Adipocyte (in vitro differentiated cells): Measurements from ENCODE around the gene SRGAP3.
A peak's percentile ranks its signal among the peaks of the same experiment; 100 is the strongest.

Experiments used
- DNase-seq: peaks from one replicate; pipeline ENCODE4 v3.0.0-alpha.2; 2015; ENCODE audit warnings: low read depth
- H3K27me3 ChIP-seq: replicated peaks from 2 replicates; pipeline ENCODE4 v1.7.0; 2013; ENCODE audit warnings: mild to moderate bottlenecking, low read length, moderate library complexity; ENCODE audit not compliant: control insufficient read depth, insufficient read depth
- H3K36me3 ChIP-seq: 2 replicates; pipeline ENCODE4 v1.7.0; 2013; ENCODE audit warnings: low read length, mild to moderate bottlenecking, moderate library complexity; ENCODE audit not compliant: control insufficient read depth, insufficient read depth, severe bottlenecking
- H3K4me1 ChIP-seq: 2 replicates; pipeline ENCODE4 v1.7.0; 2013; ENCODE audit warnings: mild to moderate bottlenecking, low read length, moderate library complexity; ENCODE audit not compliant: control insufficient read depth, insufficient read depth
- H3K4me3 ChIP-seq: 2 replicates; pipeline ENCODE4 v1.7.0; 2013; ENCODE audit warnings: mild to moderate bottlenecking, low read length, moderate library complexity
- H3K9ac ChIP-seq: 2 replicates; pipeline ENCODE4 v1.7.0; 2013; ENCODE audit warnings: mild to moderate bottlenecking, low read length, moderate library complexity
- H3K9me3 ChIP-seq: 2 replicates; pipeline ENCODE4 v1.7.0; 2013; ENCODE audit warnings: mild to moderate bottlenecking, low read length, moderate library complexity; ENCODE audit not compliant: control insufficient read depth

The SRGAP3 gene

DNA sequence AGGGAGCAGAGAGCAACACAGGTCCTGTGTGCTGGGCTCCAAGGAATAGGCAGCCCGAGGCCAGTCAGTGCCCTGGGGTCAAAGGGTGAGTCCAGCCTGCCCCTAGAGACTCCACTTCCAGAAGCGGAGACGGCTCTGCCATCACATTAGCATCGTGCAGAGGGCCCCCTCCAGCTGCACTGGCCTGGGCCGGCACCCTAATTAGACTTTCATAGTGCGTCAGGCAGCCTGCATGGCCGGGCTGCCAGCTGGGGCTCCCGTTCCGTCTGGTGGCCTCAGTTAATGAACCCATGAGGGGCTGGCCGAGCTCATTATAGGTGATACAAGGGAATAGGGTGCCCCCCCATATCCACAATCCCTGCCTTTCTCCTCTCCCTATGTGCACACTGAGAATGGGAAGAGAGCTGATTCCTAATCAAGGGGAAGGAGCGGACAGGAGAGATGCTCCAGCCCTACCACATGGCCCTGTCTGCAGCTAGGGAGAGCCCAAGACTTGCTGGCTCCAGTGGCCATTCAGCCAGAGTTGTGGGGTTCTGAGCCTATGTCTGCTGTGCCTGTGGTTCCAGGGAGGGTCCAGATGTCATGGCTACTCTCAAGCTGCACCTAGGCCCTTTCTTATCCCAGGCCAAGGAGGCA is 128.0 kb downstream of the SRGAP3 start:
- H3K4me3 ChIP-seq: no peak overlapping the region
- H3K9me3 ChIP-seq: peaks cover 3% of the 10 kb centered on the region
- no peaks in the 10 kb centered on the region for H3K4me1 ChIP-seq
- no peak overlapping the region for H3K9ac ChIP-seq
- no peak for DNase-seq
- H3K36me3 ChIP-seq: no peaks in the 10 kb centered on the region
- no peaks in the 10 kb centered on the region for H3K27me3 ChIP-seq

DNA sequence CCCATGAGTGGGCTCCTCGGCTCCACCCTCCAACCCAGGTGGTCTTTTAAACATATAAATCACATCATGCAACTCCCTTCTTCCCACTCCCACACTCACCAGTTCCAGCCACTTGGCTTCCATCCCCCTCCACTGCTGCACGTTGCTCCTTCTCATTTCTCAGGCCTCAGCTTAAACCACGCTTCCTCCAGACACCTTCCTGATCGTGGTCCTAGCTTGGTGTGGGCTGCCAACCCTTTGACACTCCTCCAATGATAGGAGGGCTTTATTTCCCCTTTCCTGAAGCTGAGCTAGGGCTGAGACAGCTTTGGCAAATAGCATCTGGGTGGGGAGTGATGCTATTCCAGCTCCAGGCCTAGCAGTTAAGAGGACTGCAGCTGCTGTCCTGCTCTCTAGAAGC is 130.1 kb downstream of the SRGAP3 start:
- no peaks in the 10 kb centered on the region for H3K27me3 ChIP-seq
- H3K4me3 ChIP-seq: no peak overlapping the region
- H3K36me3 ChIP-seq: no peaks in the 10 kb centered on the region
- H3K9me3 ChIP-seq: peaks cover 3% of the 10 kb centered on the region
- no peak for DNase-seq
- H3K9ac ChIP-seq: no peak overlapping the region
- no peaks in the 10 kb centered on the region for H3K4me1 ChIP-seq

DNA sequence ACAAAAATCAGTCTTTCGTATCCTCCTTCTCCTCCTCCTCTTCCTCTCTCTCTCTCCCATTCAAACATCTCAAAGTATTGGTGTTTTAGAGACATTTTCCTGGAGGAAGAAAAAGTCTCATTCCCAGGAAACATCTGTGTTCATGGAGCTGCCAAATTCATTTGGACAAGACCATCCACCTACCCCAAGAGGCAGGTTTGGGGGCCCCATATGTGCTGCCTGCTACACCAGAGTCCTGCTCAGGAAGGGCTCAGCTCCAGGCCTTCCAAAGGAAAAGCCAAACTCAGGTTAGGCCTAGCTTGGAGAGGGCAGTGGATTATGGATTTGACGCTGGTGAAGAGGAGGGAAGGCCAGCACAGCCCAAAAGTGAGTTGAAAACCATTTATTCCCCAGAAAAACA is 131.2 kb downstream of the SRGAP3 start:
- Histone ChIP-seq H3K4me1 (no peaks in the 10 kb centered on the region), H3K36me3 (no peaks in the 10 kb centered on the region), H3K9ac (no peak overlapping the region), H3K27me3 (no peaks in the 10 kb centered on the region), H3K9me3 (peaks cover 3% of the 10 kb centered on the region), H3K4me3 (no peak overlapping the region)
- no peak for DNase-seq

DNA sequence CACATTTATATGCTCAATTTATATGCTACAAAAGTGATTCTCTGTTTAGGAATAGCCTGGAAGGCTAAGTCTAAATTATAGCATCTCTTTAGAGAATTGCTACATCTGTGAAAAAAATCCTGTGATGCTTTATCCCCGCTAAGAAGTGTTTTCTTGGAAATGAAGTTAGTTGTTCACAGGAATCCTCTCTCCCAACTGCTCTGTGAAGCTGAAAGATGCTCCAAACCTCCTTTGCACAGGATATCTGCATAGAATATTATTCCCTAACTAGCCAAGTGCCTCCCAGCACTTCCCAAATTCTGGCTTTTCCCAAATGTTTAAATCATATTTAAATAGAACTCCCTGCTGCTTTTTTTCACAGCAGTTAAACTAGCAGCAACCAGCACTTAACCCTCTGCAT is 132.2 kb downstream of the SRGAP3 start:
- peaks cover 2% of the 10 kb centered on the region for H3K4me1 ChIP-seq
- no peaks in the 10 kb centered on the region for H3K36me3 ChIP-seq
- no peaks in the 10 kb centered on the region for H3K27me3 ChIP-seq
- no peak overlapping the region for H3K9ac ChIP-seq
- no peak for DNase-seq
- H3K9me3 ChIP-seq: peaks cover 3% of the 10 kb centered on the region
- H3K4me3 ChIP-seq: no peak overlapping the region

DNA sequence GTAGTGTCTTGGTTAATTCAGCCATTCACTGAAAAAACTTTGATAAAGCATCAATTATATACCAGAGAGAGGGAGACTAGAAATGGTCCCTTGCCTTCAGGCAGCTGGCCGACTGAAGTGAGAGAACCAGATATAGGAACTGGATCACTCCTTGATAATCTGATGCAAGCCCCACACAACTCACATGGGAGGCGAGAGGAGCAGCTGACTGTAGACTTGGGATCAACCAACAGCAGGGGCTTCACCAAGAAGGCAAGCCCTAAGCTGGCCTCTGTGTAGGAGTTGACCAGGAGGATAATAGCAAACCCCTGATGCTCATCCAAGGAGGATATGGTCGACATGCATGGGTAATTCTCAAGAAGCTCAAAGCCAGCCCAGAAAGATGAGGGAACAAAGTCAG is 133.1 kb downstream of the SRGAP3 start:
- no peak for DNase-seq
- no peak overlapping the region for H3K9ac ChIP-seq
- no peaks in the 10 kb centered on the region for H3K36me3 ChIP-seq
- peaks cover 3% of the 10 kb centered on the region for H3K9me3 ChIP-seq
- H3K4me1 ChIP-seq: peaks cover 11% of the 10 kb centered on the region
- H3K27me3 ChIP-seq: no peaks in the 10 kb centered on the region
- H3K4me3 ChIP-seq: no peak overlapping the region

DNA sequence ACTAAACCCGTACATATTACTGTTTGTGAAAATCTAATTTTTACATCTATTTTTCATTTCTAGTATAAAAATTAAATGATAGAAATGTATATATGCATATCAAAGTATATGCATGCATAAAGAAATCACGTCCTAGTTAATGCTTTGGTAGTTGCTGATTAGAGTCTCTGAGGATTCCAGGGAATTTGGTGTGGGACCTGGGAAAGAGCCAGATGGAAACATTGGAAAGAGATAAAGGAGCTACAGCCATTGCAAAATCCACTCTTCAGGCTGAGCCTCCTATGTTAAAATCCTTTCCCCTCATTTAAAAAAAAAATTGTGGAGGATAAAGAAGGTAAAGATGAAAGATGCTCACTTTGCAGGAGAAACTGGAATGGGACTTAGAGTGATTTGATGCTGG is 134.1 kb downstream of the SRGAP3 start:
- H3K9me3 ChIP-seq: peaks cover 3% of the 10 kb centered on the region
- H3K9ac ChIP-seq: no peak overlapping the region
- no peaks in the 10 kb centered on the region for H3K27me3 ChIP-seq
- H3K4me3 ChIP-seq: no peak overlapping the region
- no peak for DNase-seq
- H3K4me1 ChIP-seq: peaks cover 15% of the 10 kb centered on the region
- H3K36me3 ChIP-seq: no peaks in the 10 kb centered on the region

DNA sequence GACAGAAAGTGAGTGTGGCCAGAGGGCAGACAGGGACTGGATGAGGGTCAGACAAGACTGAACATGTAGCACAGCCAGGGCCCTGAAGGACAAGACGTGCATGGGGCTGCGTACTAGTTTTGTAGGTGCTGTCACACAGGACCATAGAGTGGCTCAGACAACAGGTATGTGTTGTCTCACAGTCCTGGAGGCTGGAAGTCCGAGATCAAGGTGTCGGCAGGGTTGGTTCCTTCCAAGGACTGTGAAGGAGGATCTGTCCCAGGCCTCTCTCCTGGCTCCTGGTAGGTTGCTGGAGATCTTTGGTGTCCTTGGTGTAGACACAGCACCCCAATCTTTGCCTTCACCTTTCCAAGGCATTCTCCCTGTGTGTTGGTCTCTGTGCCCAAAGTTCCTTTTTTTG is 136.4 kb downstream of the SRGAP3 start:
- H3K36me3 ChIP-seq: no peaks in the 10 kb centered on the region
- H3K9me3 ChIP-seq: no peaks in the 10 kb centered on the region
- DNase-seq: no peak
- no peak overlapping the region for H3K4me3 ChIP-seq
- H3K4me1 ChIP-seq: peaks cover 15% of the 10 kb centered on the region
- H3K27me3 ChIP-seq: peaks cover 7% of the 10 kb centered on the region
- no peak overlapping the region for H3K9ac ChIP-seq

DNA sequence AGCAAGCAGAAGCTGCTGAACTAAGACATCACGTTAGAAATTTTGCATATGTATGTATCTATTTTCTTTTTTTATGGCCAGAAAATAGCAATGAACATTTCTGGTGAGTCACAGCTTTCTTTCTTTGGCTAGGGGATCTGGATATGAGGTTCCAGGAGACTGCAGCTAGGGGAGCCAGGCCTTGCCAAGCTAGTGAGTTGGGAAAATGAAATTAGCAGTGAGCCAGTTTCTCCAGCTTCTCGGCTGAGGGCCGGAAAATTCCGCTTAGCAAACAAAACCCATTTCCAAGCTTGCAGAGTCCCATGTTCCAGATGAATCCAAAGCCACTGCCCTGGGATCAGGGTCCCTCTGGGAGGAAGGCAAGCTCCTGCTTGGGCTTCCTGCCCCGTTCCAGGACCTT is 137.6 kb downstream of the SRGAP3 start:
- H3K4me1 ChIP-seq: peaks cover 15% of the 10 kb centered on the region
- H3K36me3 ChIP-seq: no peaks in the 10 kb centered on the region
- no peak for DNase-seq
- peaks cover 7% of the 10 kb centered on the region for H3K27me3 ChIP-seq
- H3K9ac ChIP-seq: peak overlapping the region; percentile 48
- H3K4me3 ChIP-seq: peak overlapping the region; percentile 54
- H3K9me3 ChIP-seq: no peaks in the 10 kb centered on the region

DNA sequence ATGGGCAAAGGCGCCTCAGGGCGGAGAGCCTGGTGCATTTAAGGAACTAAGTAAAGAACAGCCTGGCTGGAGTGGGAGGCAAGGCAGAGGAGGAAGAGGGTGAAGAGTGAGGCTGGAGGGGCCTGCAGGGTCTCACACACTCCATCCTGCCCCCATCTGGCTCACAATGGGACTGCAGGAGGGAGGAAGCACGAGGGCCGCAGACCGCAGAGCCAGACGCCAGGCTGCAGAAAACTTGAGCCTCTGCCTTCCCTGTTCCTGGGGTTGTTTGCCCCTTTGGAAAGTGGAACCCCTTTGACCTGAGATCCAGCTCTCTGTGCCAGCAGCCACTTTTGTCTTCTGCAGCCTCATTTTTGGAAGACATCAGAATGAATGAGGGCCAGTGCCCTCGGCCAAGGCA is 138.0 kb downstream of the SRGAP3 start:
- peaks cover 7% of the 10 kb centered on the region for H3K27me3 ChIP-seq

DNA sequence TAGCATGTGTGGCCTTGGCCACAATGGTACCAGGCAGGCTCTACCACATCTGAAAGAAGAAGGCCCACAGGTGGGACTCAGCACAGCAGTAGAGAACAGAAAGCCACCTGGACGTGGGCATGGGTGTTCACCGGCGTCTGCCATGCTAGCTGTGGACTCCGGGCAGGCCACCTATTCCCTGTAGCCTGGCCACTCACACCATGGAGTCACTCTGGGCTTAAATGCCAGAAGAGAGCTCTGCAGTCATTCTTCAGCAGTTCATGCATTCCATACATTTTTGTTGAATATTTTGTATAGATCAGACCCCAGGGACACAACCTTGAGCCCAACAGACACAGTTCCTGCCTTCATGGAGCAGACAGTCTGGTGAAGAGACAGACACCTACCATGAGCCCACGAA is 138.6 kb downstream of the SRGAP3 start:
- DNase-seq: no peak
- Histone ChIP-seq H3K9ac (no peak overlapping the region), H3K27me3 (peaks cover 7% of the 10 kb centered on the region), H3K36me3 (no peaks in the 10 kb centered on the region), H3K4me3 (no peak overlapping the region), H3K9me3 (no peaks in the 10 kb centered on the region), H3K4me1 (peaks cover 15% of the 10 kb centered on the region)

More for the DNA sequence above, 138.0 kb downstream of the SRGAP3 start:
- peak overlapping the region; percentile 54 for H3K4me3 ChIP-seq
- peak overlapping the region; percentile 48 for H3K9ac ChIP-seq
- H3K36me3 ChIP-seq: no peaks in the 10 kb centered on the region
- H3K4me1 ChIP-seq: peaks cover 15% of the 10 kb centered on the region
- no peaks in the 10 kb centered on the region for H3K9me3 ChIP-seq
- DNase-seq: no peak

DNA sequence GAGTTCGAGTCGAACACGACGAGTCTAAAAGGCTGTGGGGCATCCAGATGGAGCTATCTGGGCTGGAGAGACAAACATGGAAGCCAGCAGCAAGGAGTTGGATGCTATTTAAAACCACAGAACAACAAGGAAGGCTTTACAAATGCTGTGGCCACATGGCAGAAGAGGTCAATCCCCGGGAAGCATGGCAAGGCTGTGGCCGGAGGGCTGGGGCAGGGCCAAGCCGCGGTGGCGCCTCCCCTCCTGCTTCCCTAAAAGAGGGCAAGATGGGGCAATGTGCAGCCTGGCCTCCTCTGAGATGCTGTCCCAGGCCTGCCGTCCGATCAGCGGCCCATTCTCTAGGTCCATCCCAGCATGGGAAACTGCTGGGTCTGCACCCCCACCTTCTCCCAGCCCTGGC is 139.1 kb downstream of the SRGAP3 start:
- Histone ChIP-seq H3K36me3 (no peaks in the 10 kb centered on the region), H3K9ac (no peak overlapping the region), H3K9me3 (no peaks in the 10 kb centered on the region), H3K4me1 (peaks cover 20% of the 10 kb centered on the region), H3K4me3 (no peak overlapping the region), H3K27me3 (peaks cover 7% of the 10 kb centered on the region)
- DNase-seq: no peak

DNA sequence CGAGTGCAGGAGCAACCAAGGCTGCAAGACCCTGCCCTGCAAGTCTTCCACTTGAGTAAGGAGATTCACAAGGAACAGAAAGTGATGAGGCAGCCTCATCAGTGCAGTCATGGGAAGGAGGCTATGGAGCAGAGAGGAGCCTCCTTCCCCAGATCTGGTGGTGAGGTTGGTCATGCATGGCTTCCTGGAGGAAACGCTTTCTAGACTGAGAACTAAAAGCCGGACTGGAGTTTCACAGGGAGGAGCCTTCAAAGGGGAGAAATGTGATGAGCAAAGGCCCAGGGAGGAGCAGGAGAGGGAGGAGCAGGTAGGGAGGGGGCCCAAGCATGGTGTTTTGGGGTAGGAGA is 139.9 kb downstream of the SRGAP3 start:
- H3K4me3 ChIP-seq: no peak overlapping the region
- peaks cover 22% of the 10 kb centered on the region for H3K4me1 ChIP-seq
- no peaks in the 10 kb centered on the region for H3K36me3 ChIP-seq
- H3K9me3 ChIP-seq: no peaks in the 10 kb centered on the region
- peaks cover 7% of the 10 kb centered on the region for H3K27me3 ChIP-seq
- DNase-seq: no peak
- H3K9ac ChIP-seq: no peak overlapping the region
